Stimulated activated CD4-positive, alpha-beta T cell treated with anti-CD3 and anti-CD28 coated beads, Interleukin-15, amount 100 ng/mL, for 1 hour (primary cell): Measurements from ENCODE around the gene TOP2A.
"Not testable (repeated sequence)": the region's sequence is repeated elsewhere in the genome, so short reads cannot be mapped to it uniquely, and the experiment has no call there.

Experiments used
- DNase-seq, 2 donors: peaks; one replicate each; pipeline ENCODE4 v3.0.0-alpha.2; 2020; ENCODE audit warnings: low read depth in 1 of 2, low spot score in 1 of 2

TOP2A gene

GRCh38 chr17:40430272-40431230 is 12.9 kb upstream of the TOP2A start:
- no peak for DNase-seq

- DNase-seq: no peak
These were observed 9.4 kb upstream of the TOP2A start for GRCh38 chr17:40427002-40427491.

- DNase-seq: no peak
These were observed 8.0 kb upstream of the TOP2A start for GRCh38 chr17:40425741-40426140.

DNA sequence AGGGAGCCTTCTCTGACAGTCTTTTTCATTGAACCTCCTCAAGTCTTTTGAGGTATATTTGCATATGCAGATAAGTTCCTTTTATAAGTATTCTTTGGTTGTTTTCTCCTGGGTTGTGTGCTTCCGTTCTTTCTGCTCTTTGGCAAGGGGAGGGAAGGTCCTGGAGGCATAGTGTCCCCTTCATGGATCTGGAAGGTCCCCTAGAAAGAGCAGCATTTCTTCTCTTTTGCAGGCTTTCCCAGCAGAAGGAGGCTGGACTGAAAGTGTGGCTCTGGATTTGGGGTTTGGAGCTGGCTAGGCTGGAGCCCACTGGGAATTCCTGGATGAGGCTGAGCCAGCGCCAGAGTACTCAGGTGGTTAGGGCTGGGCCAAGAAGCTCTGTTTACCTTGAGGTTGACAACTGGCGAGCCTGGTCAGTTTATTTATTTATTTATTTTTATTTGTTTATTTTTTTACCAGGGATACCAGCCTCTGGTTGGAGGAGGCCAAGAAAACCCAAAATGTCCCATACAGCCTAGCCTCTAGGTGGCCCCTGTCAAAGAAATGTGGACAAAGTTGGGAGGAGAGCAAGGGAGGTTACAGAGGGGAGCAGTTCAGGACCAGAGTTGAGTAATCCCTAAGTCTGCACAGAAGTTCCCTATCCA is 5.4 kb upstream of the TOP2A start:
- DNase-seq: no peak

DNA sequence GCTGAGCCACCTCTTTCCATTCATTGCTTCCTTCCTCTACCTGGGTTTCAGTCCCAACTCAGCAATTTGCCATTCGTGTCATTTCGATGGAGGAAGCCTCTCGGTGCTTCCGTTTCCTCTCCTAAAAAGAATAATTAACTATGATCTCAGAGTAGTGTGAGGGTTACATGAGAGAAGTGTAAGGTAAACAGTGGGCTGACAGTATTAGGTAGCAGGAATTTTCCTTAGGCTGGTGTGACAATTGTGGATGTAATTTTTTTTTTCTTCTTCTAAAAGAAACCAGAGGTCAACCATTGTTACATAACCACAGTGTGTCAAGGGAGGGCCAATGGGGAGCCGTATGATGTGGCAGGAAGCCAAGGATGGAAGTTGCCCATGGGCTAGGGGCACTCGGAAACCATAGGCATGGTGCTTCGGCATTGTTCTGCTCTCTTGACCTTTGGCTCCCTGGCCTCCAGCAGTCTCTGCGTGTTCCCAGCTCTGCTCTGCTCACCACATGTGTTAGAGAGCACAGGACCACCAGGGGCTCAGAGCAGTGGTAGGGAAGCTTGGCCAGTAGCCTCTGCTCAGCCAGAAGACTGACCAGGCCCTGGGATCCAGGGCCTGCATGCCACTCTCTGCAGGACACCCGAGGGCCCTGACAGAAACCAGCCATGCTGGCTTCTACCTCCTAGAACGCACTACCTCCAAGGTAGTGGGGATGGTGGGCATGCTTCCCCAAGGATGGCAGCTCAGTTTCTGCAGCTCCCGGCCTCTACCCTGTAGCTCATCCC is 2.0 kb upstream of the TOP2A start:
- DNase-seq: no peak

DNA sequence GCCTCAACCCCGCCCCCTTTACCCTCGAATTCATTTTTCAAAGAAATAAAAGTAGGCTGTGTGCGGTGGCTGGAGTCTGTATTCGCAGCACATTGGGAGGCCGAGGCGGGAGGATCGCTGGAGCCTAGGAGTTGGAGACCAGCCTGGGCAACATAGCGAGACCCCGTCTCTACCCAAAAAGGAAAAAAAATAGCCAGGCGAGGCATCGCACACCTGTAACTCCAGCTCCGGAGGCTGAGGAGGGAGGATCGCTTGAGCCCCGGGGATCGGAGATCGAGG is 671 bp upstream of the TOP2A start:
- DNase-seq: no peak

DNA sequence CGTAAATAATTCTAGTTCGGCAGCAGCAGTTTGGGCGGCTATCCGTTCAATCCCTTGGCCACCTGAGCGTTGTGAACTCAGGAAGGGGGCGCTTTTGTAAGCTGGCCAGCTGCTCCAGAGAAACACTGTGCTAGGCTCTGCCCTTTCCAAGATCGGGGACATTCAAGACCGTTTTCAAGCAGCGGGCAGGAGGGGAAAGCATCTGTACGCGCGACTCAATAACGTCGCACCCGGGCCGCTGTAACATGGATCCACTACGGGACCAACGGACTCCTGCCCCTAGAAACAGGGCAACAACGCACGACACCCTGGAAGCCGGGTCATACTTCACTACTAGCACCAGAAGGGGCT is 463 bp downstream of the TOP2A start:
- DNase-seq: no peak

GRCh38 chr17:40416671-40417070 is 1.0 kb downstream of the TOP2A start:
- DNase-seq: no peak

- no peak for DNase-seq
These were observed 2.3 kb downstream of the TOP2A start for GRCh38 chr17:40415390-40415789.

GRCh38 chr17:40414312-40414711 is 3.4 kb downstream of the TOP2A start:
- not testable (repeated sequence) for DNase-seq

GRCh38 chr17:40412880-40413279 is 4.8 kb downstream of the TOP2A start:
- no peak for DNase-seq

GRCh38 chr17:40411821-40412220 is 5.9 kb downstream of the TOP2A start:
- no peak for DNase-seq

GRCh38 chr17:40410082-40410481 is 7.6 kb downstream of the TOP2A start:
- DNase-seq: no peak

- DNase-seq: not testable (repeated sequence)
These were observed 8.2 kb downstream of the TOP2A start for GRCh38 chr17:40409540-40409939.

GRCh38 chr17:40407460-40407859 is 10.2 kb downstream of the TOP2A start:
- no peak for DNase-seq

DNA sequence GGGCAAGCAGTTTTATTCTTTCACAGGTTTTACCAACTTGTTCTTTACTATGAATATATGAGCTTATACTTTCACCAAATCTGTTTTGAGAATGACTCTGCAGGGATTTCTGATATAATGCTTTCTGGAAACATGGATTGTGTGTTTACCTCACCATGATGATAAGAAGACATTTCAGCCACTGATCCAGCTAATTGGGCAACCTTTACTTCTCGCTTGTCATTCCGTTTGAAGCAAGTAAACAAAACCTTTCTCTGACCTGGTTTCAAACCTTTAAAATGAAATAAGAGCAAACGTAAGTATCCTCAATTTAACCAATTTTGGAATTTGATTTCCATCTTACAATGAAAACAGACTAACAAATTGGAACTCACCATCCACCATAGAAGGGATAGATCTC is 13.7 kb downstream of the TOP2A start:
- DNase-seq: no peak

GRCh38 chr17:40402668-40403067 is 15.0 kb downstream of the TOP2A start:
- DNase-seq: no peak

- DNase-seq: no peak
These were observed 18.5 kb downstream of the TOP2A start for GRCh38 chr17:40399185-40399584.

GRCh38 chr17:40386555-40386954 is 31.1 kb downstream of the TOP2A start:
- not testable (repeated sequence) for DNase-seq

GRCh38 chr17:40382251-40382650 is 35.4 kb downstream of the TOP2A start:
- DNase-seq: no peak

GRCh38 chr17:40378966-40379365 is 38.7 kb downstream of the TOP2A start:
- DNase-seq: no peak

- DNase-seq: no peak
These were observed 39.9 kb downstream of the TOP2A start for GRCh38 chr17:40377832-40378231.
